Smooth muscle cell (in vitro differentiated cells): Measurements from ENCODE around the gene AIFM1. TPM values are rescaled to one million over a fixed set of nuclear protein-coding genes. Genes with fewer than 3 reads are reported as not detected.

Experiments
- DNase-seq: peaks from one replicate; lab custom pipeline; 2025; ENCODE audit not compliant: unreplicated experiment; lab: John Stamatoyannopoulos, UW
- H2AFZ ChIP-seq: fragments of 200-600 bp; sonication (generic); 2 replicates; pipeline ENCODE4 v1.6.0; 2016; ENCODE audit warnings: antibody characterized with exemption, low read depth, mild to moderate bottlenecking
- H3F3A ChIP-seq: fragments of 200-600 bp; sonication (generic); 2 replicates; pipeline ENCODE4 v1.6.0; 2017; ENCODE audit warnings: antibody characterized with exemption, low read depth
- H3K27ac ChIP-seq: fragments of 200-600 bp; sonication (generic); 2 replicates; pipeline ENCODE4 v1.5.1; 2016; ENCODE audit warnings: low read depth, mild to moderate bottlenecking
- H3K27me3 ChIP-seq: fragments of 200-600 bp; sonication (generic); 2 replicates; pipeline ENCODE4 v1.6.1; 2016; ENCODE audit warnings: low read depth, mild to moderate bottlenecking
- H3K36me3 ChIP-seq: fragments of 200-600 bp; sonication (generic); 2 replicates; pipeline ENCODE4 v1.5.1; 2016; ENCODE audit warnings: low read depth
- H3K4me1 ChIP-seq: fragments of 200-600 bp; sonication (generic); 2 replicates; pipeline ENCODE4 v1.5.1; 2016; ENCODE audit warnings: low read depth
- H3K4me2 ChIP-seq: fragments of 200-600 bp; sonication (generic); 2 replicates; pipeline ENCODE4 v1.6.0; 2016; ENCODE audit warnings: mild to moderate bottlenecking
- H3K4me3 ChIP-seq: fragments of 200-600 bp; sonication (generic); 2 replicates; pipeline ENCODE4 v1.5.1; 2016; ENCODE audit warnings: mild to moderate bottlenecking
- H3K79me2 ChIP-seq: fragments of 200-600 bp; sonication (generic); 2 replicates; pipeline ENCODE4 v1.6.0; 2016; ENCODE audit warnings: low read depth, mild to moderate bottlenecking
- H3K9ac ChIP-seq: fragments of 200-600 bp; sonication (generic); 2 replicates; pipeline ENCODE4 v1.6.0; 2016; ENCODE audit warnings: low read depth
- H3K9me3 ChIP-seq: fragments of 200-600 bp; sonication (generic); replicated peaks from 2 replicates; pipeline ENCODE4 v1.5.1; 2016; ENCODE audit warnings: low read depth
- H4K20me1 ChIP-seq: fragments of 200-600 bp; sonication (generic); 2 replicates; pipeline ENCODE4 v1.6.0; 2016; ENCODE audit warnings: low read depth
- CTCF ChIP-seq: fragments of 200-600 bp; sonication (generic); IDR thresholded peaks from 2 replicates; pipeline ENCODE4 v1.5.1; 2017; ENCODE audit warnings: borderline replicate concordance, mild to moderate bottlenecking, antibody characterized with exemption; ENCODE audit not compliant: insufficient read depth, poor library complexity, severe bottlenecking
- WGBS: methylation state at CpG from one replicate; pipeline ENCODE4 v1.1.7; 2016; ENCODE audit warnings: low lambda C conversion rate; 5-methylcytosine and 5-hydroxymethylcytosine counted together
- polyA plus RNA-seq: library from polyadenylated mRNA; unstranded; fragments of >200 nt; fragmentation: Nextera tagmentation; extraction: Ambion mirVana; gene quantifications from 2 replicates; pipeline ENCODE4 v1.2.1, GENCODE V29; 2016
- total RNA-seq: library from RNA; depleted of rRNA; stranded (reverse); fragments of >200 nt; gene quantifications from 2 replicates; pipeline ENCODE4 v1.2.3, GENCODE V29; 2014

The AIFM1 gene
- total and polyA plus RNA-seq, 2 experiments from 2014 or later, result 35.8 to 39.0 TPM

- no peak for DNase-seq
- H4K20me1 ChIP-seq, result no peaks in the 10 kb centered on the region
- H3K79me2 ChIP-seq, result no peaks in the 10 kb centered on the region
- no peak overlapping the region for H3K4me2 ChIP-seq
- no peaks in the 10 kb centered on the region for H3K27me3 ChIP-seq
- H3K4me1 ChIP-seq, result no peaks in the 10 kb centered on the region
- H3F3A ChIP-seq, result no peaks in the 10 kb centered on the region
- no peak overlapping the region for H2AFZ ChIP-seq
- no peak overlapping the region for H3K4me3 ChIP-seq
- no peaks in the 10 kb centered on the region for H3K9me3 ChIP-seq
- 56% methylated on average over 4 of the region's 4 CpGs for WGBS
- H3K27ac ChIP-seq, result peak overlapping the region; percentile 49
- TF ChIP-seq CTCF, result no peak
- H3K9ac ChIP-seq, result no peak overlapping the region
- H3K36me3 ChIP-seq, result no peaks in the 10 kb centered on the region
These were observed 41.1 kb downstream of the AIFM1 start for GRCh38 chrX:130124577-130124976.

- no peak overlapping the region for H2AFZ ChIP-seq
- WGBS, result 69% methylated on average over 13 of the region's 13 CpGs
- H3K27ac ChIP-seq, result no peak overlapping the region
These were observed 44.2 kb downstream of the AIFM1 start for GRCh38 chrX:130121505-130121800.

GRCh38 chrX:130120746-130121504 is 44.7 kb downstream of the AIFM1 start:
- H3K9ac ChIP-seq, result peak overlapping the region; percentile 52

More at GRCh38 chrX:130121505-130121800, 44.2 kb downstream of the AIFM1 start:
- Histone ChIP-seq H3K36me3 (no peaks in the 10 kb centered on the region), H3K4me1 (no peaks in the 10 kb centered on the region), H4K20me1 (no peaks in the 10 kb centered on the region), H3K9me3 (no peaks in the 10 kb centered on the region), H3K27me3 (no peaks in the 10 kb centered on the region), H3K9ac (no peak overlapping the region), H3K4me2 (peak overlapping the region; percentile 83), H3K4me3 (peak overlapping the region; percentile 43), H3K79me2 (no peaks in the 10 kb centered on the region), H3F3A (no peaks in the 10 kb centered on the region)
- TF ChIP-seq CTCF, result no peak
- no peak for DNase-seq

More at GRCh38 chrX:130120746-130121504, 44.7 kb downstream of the AIFM1 start:
- peak; percentile 56 for TF ChIP-seq CTCF
- Histone ChIP-seq H3K27me3 (no peaks in the 10 kb centered on the region), H3K79me2 (no peaks in the 10 kb centered on the region), H3K36me3 (no peaks in the 10 kb centered on the region), H3K4me3 (peak overlapping the region; percentile 43), H3K4me1 (no peaks in the 10 kb centered on the region), H3K9me3 (no peaks in the 10 kb centered on the region), H3K27ac (peak overlapping the region; percentile 49), H3K4me2 (peak overlapping the region; percentile 83), H4K20me1 (no peaks in the 10 kb centered on the region), H2AFZ (no peak overlapping the region), H3F3A (no peaks in the 10 kb centered on the region)
- WGBS, result 49% methylated on average over 45 of the region's 58 CpGs
- peak; percentile 20 for DNase-seq
